ENCODE results near the gene ACADM. TPM values are rescaled to one million over a fixed set of nuclear protein-coding genes. Genes with fewer than 3 reads are reported as not detected.

Gene ACADM
- total and polyA plus RNA-seq, 2 donors (not counting 3 experiments of a cell fraction or from before 2014, with no cell fraction given) = 10.8 to 32.5 TPM

DNA sequence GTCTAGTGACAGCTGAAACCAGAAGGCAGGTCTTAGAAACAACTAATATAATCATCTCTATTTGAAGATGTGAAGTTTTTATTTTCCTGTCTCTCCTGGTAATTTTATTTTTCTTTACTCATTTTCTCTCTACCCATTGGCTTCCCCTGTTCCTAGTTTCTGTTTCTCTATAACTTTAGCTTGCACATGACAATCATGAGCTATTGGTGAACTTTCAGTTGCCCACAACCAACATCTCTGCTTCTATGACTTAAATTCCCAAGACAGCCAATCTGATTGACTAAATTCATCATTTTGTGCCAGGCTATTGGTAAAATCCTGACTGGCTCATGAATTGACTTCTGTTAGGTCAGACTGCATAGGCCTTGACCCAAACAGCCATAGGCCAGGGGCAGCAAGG is 13.7 kb upstream of the ACADM start:
- CTCF ChIA-PET = no interaction called here
- Histone ChIP-seq H2AFZ (ENCODE audit: low read depth, low read length) (no peak overlapping the region), H4K20me1 (replicated peaks; ENCODE audit: control insufficient read depth, extremely low read depth, insufficient read depth, low read length) (no peaks in the 10 kb centered on the region), H3K36me3 (ENCODE audit: control insufficient read depth in 2 of 2, extremely low read depth in 1 of 2, insufficient read depth in 2 of 2, low read length in 2 of 2) (no peaks in the 10 kb centered on the region), H3K9me3 (replicated peaks; ENCODE audit: control insufficient read depth, insufficient read depth, low read length) (no peaks in the 10 kb centered on the region), H3K9me1 (replicated peaks; ENCODE audit: control insufficient read depth, extremely low read depth, insufficient read depth, low read length) (no peaks in the 10 kb centered on the region), H3K9ac (replicated peaks; ENCODE audit: extremely low read depth, insufficient read depth, low read length) (no peak overlapping the region), H3K79me2 (ENCODE audit: control insufficient read depth, insufficient read depth, low read length) (no peaks in the 10 kb centered on the region), H3K4me3 (replicated peaks in 1 of 3; ENCODE audit: insufficient read depth in 1 of 3, low read depth in 1 of 3, low read length in 3 of 3) (no peak overlapping the region), H3K4me1 (ENCODE audit: control insufficient read depth, extremely low read depth, insufficient read depth, low read length) (no peaks in the 10 kb centered on the region), H3K27ac (ENCODE audit: insufficient read depth, low read depth, low read length) (no peak overlapping the region), H3K27me3 (ENCODE audit: control insufficient read depth in 2 of 2, insufficient read depth in 2 of 2, low read length in 2 of 2) (peaks cover 0 to 2% of the 10 kb centered on the region in 2 experiments), H3K4me2 (ENCODE audit: insufficient read depth, low read length) (no peak overlapping the region)
- FAIRE-seq = no peak
- POLR2A ChIA-PET = no interaction called here
- DNase-seq (ENCODE audit: low read depth, low spot score) = no peak
- intact Hi-C loops (cut with micrococcal nuclease) (no loop called here), dilution Hi-C loops (cut with MboI; ENCODE audit: extremely low pct_ligation_motif_present, low sequenced_read_pairs) (no loop called here)
- no TSS peak for BruUV-seq (replicated peaks)
- no peak for TF ChIP-seq POLR2AphosphoS5 (IDR thresholded peaks at IDR 0.05; ENCODE audit: insufficient read depth, low read depth, low read length)

DNA sequence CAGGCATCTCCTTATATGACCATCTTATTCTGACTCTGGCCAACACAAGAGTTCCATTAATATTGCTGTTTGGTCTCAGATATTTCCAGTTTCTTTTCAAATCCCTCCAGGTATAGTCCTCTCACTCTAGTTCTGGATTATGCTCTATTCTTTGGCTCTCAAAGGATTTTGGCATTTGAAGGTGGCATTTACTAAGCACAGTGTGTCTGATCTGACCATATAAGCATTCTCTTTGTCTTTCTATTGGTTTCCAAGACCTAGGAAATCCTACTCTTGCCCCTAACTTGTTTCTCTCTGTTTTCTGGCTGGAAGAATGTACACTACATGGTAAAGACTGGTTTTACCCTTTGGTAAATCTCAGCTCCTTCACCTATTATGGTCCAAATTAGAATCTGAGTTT is 12.7 kb upstream of the ACADM start:
- H3K4me2 ChIP-seq (ENCODE audit: insufficient read depth, low read length) = no peak overlapping the region
- BruUV-seq (replicated peaks) = no TSS peak
- TF ChIP-seq POLR2A (IDR thresholded peaks at IDR 0.05; ENCODE audit: low read depth, low read length) = no peak
- no peak for TF ChIP-seq POLR2AphosphoS5 (IDR thresholded peaks at IDR 0.05; ENCODE audit: insufficient read depth, low read depth, low read length)
- H3K9me1 ChIP-seq (replicated peaks; ENCODE audit: control insufficient read depth, extremely low read depth, insufficient read depth, low read length) = no peaks in the 10 kb centered on the region
- no peak for DNase-seq (ENCODE audit: low read depth, low spot score)
- POLR2A ChIA-PET = no interaction called here
- no peak for FAIRE-seq
- no peaks in the 10 kb centered on the region for H3K9me3 ChIP-seq (replicated peaks; ENCODE audit: control insufficient read depth, insufficient read depth, low read length)
- H3K79me2 ChIP-seq (ENCODE audit: control insufficient read depth, insufficient read depth, low read length) = no peaks in the 10 kb centered on the region
- H2AFZ ChIP-seq (ENCODE audit: low read depth, low read length) = no peak overlapping the region
- peaks cover 0 to 2% of the 10 kb centered on the region in 2 experiments for H3K27me3 ChIP-seq (ENCODE audit: control insufficient read depth in 2 of 2, insufficient read depth in 2 of 2, low read length in 2 of 2)
- no peaks in the 10 kb centered on the region for H3K4me1 ChIP-seq (ENCODE audit: control insufficient read depth, extremely low read depth, insufficient read depth, low read length)
- no peaks in the 10 kb centered on the region for H4K20me1 ChIP-seq (replicated peaks; ENCODE audit: control insufficient read depth, extremely low read depth, insufficient read depth, low read length)
- dilution Hi-C loops (cut with MboI; ENCODE audit: extremely low pct_ligation_motif_present, low sequenced_read_pairs) = no loop called here
- H3K27ac ChIP-seq (ENCODE audit: insufficient read depth, low read depth, low read length) = no peak overlapping the region
- H3K4me3 ChIP-seq (replicated peaks in 1 of 3; ENCODE audit: insufficient read depth in 1 of 3, low read depth in 1 of 3, low read length in 3 of 3) = no peak overlapping the region
- CTCF ChIA-PET = interaction anchor here (1.1 kb wide), 1 partner anchor 446 kb away, joined by 3 read pairs; no protein-coding TSS in a partner anchor
- intact Hi-C loops (cut with micrococcal nuclease) = no loop called here
- no peaks in the 10 kb centered on the region for H3K36me3 ChIP-seq (ENCODE audit: control insufficient read depth in 2 of 2, extremely low read depth in 1 of 2, insufficient read depth in 2 of 2, low read length in 2 of 2)
- no peak overlapping the region for H3K9ac ChIP-seq (replicated peaks; ENCODE audit: extremely low read depth, insufficient read depth, low read length)

All from endothelial cell of umbilical vein (primary cell).